Ureter (tissue), 1 donor: ENCODE results near the gene TASOR2. TPM values are rescaled to one million over a fixed set of nuclear protein-coding genes. Genes with fewer than 3 reads are reported as not detected.

Source experiments
- DNase-seq: peaks from one replicate; pipeline ENCODE4 v3.0.0-alpha.2; 2020; ENCODE audit warnings: low spot score
- total RNA-seq: library from RNA; stranded (reverse); gene quantifications from one replicate; pipeline ENCODE4 v1.2.4, GENCODE V29; 2023
- donor health status: DM: yes; HTN: yes; CAD: no.

The TASOR2 gene, protein sequence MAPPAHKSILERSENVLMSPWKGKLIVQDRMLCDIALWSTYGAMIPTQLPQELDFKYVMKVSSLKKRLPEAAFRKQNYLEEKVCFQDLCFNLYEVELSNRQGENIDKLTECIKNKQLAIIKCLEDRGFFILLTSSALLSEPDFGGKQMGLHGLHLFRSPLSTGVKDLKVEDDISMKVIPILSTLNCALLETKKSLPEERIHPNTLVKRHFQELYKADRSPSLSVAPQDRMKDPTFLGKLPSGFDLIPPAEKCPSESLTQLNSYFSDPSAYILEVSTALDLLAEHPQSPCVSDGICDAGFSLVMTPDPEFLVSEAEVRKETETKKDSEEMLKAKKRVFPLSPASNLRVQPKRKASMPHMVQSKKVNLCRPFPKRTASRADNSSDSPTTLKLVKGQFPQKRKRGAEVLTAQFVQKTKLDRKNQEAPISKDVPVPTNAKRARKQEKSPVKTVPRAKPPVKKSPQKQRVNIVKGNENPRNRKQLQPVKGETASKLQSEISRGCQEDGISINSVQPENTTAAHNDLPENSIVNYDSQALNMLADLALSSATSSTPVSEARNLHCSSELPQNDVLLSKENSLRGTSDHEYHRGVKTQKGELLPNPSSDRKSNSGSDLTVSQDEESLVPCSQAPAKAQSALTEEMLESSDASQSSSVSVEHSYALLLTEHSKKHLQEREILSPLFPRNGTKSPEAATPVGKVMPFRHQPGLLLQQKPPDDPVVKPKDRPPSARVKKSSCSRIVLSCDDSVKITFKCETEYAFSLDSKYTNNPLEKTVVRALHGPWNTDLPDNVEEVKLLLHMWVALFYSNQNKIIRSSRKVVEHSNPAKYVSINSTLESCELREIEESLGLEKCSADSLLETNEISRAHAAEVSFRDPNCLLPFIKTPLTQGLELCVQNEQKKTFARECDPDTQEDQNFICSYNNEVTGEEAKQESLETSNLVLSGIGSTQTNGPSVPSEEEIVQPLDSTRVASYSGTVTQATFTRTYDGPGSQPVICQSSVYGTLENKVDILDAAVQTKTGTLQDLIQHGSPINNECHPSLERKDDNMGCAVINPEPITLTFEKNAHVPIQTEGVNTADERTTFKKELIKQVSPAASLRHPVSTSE (N-terminal part only)
- total RNA-seq = 99.2 TPM

DNA sequence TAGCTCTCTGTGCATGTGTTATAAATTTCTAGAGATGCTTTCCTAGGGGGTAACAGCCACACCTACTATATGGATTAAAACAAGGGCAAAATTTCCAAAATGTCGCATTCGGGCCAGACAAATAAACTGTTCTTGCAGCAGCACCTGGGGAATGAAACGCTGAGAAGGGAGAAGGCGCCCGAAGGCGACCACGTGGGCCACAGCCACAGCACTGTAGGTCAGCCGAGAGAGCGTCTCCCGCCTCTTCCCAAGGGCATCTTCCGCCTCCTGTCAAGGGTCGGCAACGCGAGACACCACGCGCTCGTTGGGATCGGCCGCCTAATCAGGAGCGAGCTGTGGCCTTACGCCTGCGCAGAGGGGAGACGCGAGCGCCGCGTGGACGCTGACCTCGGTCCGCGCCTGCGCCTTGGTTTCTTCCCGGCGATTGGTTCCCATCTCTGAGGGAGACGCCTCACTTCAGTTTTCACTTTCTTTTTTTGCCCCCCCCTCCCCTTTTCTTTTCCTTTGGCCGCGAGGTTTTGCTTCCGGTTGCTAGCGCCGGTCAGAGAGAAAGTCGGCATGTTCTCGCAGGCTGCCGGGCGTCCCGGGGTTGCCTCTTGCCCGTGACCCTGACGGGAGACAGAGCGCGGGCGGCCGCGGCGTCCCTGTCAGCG is at the start of gene TASOR2:
Gene TASOR2 (plus strand): TSS at position 521 of the 653 bp plus-strand sequence. CDS start 35,805 bp downstream, outside the sequence.
- peak; percentile 98 for DNase-seq

- no peak for DNase-seq
Observed at GRCh38 chr10:5634918-5635317, 49.7 kb upstream of the TASOR2 start.

- no peak for DNase-seq
Observed at GRCh38 chr10:5638494-5638893, 46.1 kb upstream of the TASOR2 start.

- no peak for DNase-seq
Observed at GRCh38 chr10:5639066-5639465, 45.6 kb upstream of the TASOR2 start.

- no peak for DNase-seq
Observed at GRCh38 chr10:5640036-5640435, 44.6 kb upstream of the TASOR2 start.

DNA sequence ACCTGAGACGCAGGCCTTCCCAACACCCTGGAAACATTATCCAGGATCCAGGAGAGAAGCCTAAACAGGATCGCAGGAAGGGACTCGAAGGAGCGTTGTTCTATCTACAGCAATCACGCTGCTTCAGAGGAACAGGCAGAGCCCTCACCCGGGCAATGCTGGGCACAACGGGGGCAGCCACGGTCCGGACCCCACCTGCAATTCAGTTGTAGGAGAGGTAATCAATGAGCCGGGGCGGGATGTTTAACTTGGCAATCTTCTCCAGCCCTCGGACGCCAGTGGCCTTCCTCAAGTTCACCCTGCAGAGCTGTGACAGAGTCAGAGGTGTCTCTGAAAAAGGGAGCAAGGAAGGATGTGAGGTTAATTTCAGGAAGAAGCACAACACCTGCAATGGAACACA is 44.1 kb upstream of the TASOR2 start:
- DNase-seq = no peak

DNA sequence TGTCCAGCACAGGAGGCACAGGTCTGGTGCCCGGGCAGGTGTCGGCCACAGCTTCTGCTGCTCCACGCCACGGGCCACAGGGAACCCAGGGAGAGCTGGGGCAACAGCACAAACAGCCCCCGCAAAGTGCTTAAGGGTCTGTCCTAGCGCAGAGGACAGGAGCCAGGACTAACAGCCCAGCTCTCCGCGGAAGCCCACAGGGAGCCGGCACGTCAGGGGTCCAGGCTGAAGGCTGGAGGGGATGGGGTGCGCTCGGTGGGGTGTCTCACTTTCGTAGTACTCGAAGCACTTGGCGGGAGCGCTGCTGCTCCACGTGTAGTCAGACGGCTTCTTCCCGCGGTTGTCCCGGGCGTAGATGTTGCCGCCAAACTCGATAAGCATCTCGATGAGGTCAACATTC is 43.1 kb upstream of the TASOR2 start:
- no peak for DNase-seq

DNA sequence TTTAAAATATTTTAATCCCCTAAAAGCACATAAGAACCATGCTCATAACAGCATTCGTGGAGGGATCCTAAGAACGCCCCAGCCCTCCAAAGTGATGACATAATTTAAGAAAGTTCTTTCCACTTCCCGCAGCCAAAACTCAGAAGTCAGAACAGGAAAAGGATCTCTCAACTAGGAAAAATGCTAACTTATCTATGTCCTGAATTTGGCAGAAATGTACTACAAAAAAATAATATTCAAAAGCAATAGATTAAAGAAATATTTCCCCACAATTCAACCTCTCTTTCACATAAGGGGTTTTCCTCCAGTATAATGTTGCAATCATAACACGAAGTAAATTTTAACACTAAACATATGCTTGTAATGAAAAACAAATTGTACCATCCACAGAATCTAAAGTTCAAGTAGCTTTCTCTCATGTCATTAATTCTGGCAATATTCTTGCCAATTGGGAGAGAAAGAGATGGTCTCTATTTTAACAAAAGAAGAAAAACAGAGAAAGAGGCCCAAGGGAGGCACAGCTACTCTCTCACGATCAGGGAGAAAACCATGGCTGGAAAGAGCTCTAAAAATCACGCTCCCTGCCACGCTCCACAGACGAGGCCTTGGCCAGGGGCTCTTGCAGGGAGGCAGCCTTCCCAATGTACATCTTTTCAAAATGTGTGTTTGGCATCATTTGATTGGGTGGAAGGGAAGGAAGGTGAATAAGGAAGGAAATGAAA is 41.1 kb upstream of the TASOR2 start:
- DNase-seq = no peak

DNA sequence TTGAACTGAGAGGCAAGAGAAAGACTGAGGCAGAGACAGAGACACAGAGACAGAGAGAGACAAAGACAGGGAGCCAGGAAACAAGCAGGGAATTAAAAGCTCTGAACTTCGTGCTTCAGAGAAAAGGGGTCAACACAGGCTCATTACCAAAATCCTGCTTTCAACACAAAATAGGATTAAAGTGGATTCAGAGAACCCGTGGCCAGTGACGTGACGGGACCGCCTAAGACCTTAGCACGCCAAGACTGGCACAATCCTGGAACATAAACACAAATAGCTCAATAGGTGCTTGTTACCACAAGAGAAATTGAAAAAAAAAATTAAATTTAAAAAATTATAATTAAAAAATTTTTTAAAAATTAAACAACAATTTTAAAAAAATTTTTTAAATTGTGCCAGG is 39.7 kb upstream of the TASOR2 start:
- no peak for DNase-seq

DNA sequence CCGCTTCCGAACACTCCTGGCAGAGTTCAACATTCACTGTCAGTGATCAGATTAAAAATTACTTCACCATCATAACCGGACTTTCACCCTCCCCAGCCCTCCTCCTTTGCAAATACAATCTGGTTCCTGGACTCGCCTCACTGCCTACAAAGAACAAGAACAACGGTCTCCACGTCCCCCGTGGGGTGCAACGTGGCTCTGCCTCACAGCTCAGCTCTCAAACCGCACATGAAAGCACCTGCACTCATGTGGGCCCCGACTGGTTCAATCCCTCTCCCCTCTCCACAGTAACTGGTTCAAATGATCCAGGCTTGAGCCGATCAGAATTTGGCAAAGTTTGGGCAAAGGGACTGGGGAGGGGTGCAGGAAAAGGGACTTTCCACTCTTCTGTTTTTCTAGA is 39.3 kb upstream of the TASOR2 start:
- DNase-seq = peak; percentile 60

- DNase-seq = no peak
Observed at GRCh38 chr10:5645944-5646617, 38.6 kb upstream of the TASOR2 start.

- DNase-seq = no peak
Observed at GRCh38 chr10:5647507-5648240, 37.0 kb upstream of the TASOR2 start.

DNA sequence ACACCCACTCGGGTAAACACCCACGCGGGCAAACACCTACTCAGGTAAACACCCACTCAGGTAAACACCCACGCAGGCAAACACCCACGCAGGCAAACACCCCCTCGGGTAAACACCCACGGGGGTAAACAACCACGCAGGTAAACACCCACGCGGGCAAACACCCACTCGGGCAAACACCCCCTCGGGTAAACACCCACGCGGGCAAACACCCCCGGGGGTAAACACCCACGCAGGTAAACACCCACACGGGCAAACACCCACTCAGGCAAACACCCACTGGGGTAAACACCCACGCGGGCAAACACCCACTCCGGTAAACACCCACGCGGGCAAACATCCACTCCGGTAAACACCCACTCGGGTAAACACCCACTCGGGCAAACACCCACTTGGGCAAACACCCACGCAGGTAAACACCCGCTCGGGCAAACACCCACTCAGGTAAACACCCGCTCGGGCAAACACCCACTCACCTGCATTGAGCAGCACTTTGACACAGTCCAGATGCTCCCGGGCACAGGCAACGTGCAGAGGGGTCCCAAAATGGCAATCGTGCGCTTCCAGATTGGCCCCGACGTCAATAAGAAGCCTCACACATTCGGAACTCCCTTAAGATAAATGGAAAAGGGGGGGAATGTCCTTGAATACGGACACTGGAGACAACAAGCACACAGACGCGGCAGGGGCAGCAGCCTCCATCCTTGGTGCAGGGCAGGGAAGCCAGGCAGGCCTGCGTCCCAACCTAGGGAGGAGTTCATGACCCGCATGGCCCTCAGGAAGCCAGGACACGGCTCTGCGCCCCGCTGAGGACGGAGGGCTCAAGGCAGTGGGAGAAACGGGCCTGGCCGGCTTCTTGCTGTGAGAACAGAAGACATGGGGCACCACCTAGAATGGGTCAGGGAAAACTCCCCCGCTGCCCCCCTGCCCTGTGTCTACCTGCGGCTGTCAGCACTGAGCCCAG is 35.9 kb upstream of the TASOR2 start:
- no peak for DNase-seq

DNA sequence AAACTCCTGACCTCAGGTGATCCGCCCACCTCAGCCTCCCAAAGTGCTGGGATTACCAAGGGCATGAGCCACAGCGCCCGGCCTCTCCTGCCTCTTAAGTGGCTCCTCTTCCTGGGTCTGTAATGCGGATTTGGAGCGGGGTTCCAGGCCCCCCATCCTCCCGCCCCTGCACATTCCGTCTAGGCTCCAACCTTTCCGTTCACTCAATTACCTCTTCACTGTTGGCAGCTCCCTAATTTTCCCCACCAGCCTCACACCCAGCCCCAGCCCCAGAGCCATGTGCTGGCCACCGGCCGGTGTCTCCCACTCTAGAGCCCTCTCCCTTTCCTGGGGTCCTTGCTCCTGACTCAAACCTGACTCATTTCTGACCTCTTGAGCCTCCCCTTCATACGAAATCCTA is 34.9 kb upstream of the TASOR2 start:
- no peak for DNase-seq

DNA sequence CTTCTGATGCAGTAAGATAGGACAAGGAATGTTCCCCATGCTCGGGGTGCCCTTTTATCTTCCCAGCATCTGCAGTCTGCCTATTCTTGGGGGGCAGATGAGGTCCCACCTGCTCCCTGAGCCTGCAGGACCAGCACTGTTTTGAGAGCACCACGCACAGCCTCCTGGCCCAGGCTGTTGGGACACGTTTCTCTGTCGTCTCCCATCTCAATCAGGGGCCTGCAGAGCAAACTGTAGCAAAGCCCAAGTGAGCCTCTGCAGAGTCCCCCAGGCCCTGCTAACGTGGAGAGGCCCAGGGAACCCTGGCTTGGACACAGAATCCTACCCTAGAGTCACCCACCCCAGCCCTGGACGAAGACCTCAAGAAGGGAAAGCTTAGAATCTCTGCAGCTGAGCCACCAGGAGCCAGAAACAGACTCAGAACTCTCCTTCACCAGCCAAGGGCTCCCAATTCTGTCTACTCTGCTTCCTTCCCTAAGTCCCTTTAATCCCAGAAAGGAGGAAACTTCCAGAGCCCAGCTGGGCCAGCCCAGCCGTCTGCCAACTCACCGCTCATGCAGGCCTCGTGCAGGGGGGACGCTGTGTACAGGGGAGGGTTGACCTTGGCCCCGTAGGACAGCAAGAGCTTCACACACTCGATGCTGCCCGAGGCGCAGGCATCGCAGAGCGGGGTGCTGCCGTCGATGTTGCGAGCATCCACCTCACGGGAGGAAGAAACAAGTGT is 33.8 kb upstream of the TASOR2 start:
- DNase-seq = no peak

DNA sequence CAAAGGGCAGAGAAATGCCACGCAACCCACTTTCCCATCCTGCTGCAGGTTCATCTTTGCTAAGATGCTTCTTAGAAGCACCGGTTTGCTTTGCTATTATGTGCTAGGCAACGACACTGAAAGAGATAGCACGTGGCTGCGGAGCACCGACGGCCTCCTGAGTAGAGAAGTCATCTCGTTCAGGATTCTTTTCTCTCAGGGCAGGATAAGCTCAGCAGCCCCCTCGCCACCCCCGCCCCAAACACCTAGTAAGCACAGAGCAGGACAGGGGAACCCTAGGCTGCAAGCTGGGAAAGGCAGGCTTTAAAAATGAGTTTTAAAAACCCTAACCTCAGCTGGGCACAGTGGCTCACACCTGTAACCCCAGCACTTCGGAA is 33.3 kb upstream of the TASOR2 start:
- no peak for DNase-seq

DNA sequence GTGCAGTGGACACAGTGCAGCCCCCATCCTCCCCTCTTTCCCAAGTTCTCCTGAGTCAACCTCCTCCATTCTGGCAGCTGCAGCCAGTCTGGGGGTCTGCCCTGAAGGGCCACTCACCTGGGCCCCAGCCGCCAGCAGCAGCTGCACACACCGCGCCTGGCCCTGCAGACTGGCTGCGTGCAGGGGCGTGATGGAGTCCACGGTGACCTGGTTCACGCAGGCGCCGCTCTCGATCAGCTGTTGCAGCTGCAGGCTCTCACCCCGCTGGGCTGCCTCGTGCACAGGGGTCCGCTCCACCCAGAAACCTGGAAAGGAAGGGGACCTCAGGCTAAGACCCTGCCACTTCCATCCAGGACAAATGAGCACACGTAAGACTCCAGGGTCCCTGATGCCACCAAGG is 31.9 kb upstream of the TASOR2 start:
- DNase-seq = no peak

DNA sequence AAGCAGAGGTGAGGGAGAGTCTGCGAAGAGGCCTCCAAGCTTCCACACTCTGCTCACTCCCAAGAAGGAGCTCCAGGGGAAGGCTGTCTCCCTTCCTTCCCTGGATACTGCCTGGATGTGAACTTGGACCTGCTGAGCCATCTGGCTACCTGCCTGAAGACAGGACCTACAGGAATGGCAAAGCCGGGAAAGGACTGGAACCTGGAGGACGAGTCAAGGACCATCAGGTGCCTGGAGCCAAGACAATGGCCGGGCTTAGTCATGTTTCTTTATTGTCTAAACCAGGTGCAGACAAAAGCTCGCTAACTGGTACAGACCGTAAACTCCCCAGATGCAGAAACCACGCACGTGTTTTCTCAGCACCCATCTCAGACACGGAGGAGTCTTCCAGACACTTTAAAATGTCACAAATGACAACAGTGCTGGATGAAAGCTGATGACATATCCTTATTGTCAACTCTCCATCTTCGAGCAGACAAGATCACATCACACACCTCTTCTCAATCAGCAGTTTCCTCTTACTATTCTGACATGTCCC is 30.4 kb upstream of the TASOR2 start:
- no peak for DNase-seq
